Measurements from ENCODE around the gene VIT.

DNA sequence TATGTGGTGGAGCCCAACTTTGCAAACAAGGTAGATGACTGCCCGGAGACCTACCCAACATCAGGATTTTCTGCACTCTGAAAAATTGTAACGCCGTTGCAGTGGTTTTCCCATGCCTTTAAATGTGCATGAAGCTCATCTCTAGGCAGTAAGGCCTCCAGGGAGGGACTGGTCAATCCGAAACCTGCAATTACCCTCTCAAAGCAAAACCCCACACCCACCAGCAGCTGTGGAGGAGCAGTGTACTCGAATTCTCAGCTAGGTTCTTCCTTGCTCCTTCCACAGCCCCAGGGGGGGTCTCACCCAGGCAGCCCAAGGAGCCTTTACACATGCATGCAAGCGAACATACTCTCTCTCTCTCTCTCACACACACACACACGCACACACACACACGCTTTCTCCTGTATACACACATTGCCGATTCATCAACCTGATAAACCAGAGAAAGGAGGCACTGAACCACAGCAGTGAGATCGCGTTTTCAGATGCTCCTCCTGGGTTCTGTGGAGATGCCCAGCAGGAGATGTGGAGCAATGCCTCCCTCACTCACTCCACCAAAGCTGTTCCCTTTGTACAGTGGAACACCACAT, 109.2 kb downstream of the VIT start:
- TF ChIP-seq, protein P1, sequence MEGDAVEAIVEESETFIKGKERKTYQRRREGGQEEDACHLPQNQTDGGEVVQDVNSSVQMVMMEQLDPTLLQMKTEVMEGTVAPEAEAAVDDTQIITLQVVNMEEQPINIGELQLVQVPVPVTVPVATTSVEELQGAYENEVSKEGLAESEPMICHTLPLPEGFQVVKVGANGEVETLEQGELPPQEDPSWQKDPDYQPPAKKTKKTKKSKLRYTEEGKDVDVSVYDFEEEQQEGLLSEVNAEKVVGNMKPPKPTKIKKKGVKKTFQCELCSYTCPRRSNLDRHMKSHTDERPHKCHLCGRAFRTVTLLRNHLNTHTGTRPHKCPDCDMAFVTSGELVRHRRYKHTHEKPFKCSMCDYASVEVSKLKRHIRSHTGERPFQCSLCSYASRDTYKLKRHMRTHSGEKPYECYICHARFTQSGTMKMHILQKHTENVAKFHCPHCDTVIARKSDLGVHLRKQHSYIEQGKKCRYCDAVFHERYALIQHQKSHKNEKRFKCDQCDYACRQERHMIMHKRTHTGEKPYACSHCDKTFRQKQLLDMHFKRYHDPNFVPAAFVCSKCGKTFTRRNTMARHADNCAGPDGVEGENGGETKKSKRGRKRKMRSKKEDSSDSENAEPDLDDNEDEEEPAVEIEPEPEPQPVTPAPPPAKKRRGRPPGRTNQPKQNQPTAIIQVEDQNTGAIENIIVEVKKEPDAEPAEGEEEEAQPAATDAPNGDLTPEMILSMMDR (IDR thresholded peaks at IDR 0.05; ENCODE audit: poor library complexity): no peak
- TF ChIP-seq EZH2 (IDR thresholded peaks at IDR 0.05; ENCODE audit: borderline replicate concordance): no peak

Measured in hepatocyte (in vitro differentiated cells).